DOHH2 (cell line): ENCODE data around the gene PRRG4.

Experiments used
- H3F3A ChIP-seq: fragments of 200-600 bp; sonication (generic), shearing (Covaris generic); 2 replicates; pipeline ENCODE4 v1.6.0; 2016; ENCODE audit warnings: antibody characterized with exemption, mild to moderate bottlenecking; ENCODE audit not compliant: control insufficient read depth, insufficient read depth
- H3K27ac ChIP-seq: fragments of 200-600 bp; sonication (generic); 2 replicates; pipeline ENCODE4 v1.5.1; 2014; ENCODE audit warnings: low read depth, mild to moderate bottlenecking, low read length, moderate library complexity
- H3K27me3 ChIP-seq: fragments of 200-600 bp; sonication (generic); 2 replicates; pipeline ENCODE4 v1.6.1; 2014; ENCODE audit warnings: mild to moderate bottlenecking, low read length, mixed read lengths; ENCODE audit not compliant: control insufficient read depth
- H3K36me3 ChIP-seq: fragments of 200-600 bp; sonication (generic); 2 replicates; pipeline ENCODE4 v1.6.1; 2014; ENCODE audit warnings: mild to moderate bottlenecking, low read length, moderate library complexity, mixed read lengths; ENCODE audit not compliant: control insufficient read depth
- H3K4me1 ChIP-seq: fragments of 200-600 bp; sonication (generic); 2 replicates; pipeline ENCODE4 v1.6.1; 2014; ENCODE audit warnings: mild to moderate bottlenecking, low read length, mixed read lengths; ENCODE audit not compliant: control insufficient read depth
- H3K4me2 ChIP-seq: fragments of 200-600 bp; sonication (generic); 2 replicates; pipeline ENCODE4 v1.6.0; 2014; ENCODE audit warnings: mild to moderate bottlenecking, low read length, moderate library complexity
- H3K4me3 ChIP-seq: fragments of 200-600 bp; sonication (generic); 2 replicates; pipeline ENCODE4 v1.5.1; 2014; ENCODE audit warnings: mild to moderate bottlenecking, low read length, mixed read lengths
- H3K79me2 ChIP-seq: fragments of 200-600 bp; sonication (generic); 2 replicates; pipeline ENCODE4 v1.6.1; 2014; ENCODE audit warnings: mild to moderate bottlenecking, low read length, mixed read lengths; ENCODE audit not compliant: control insufficient read depth
- H3K9me2 ChIP-seq: fragments of 200-600 bp; sonication (generic); replicated peaks from 2 replicates; pipeline ENCODE4 v1.6.1; 2014; ENCODE audit warnings: mild to moderate bottlenecking, low read length, mixed read lengths; ENCODE audit not compliant: control insufficient read depth
- H3K9me3 ChIP-seq: fragments of 200-600 bp; sonication (generic); 2 replicates; pipeline ENCODE4 v1.6.1; 2014; ENCODE audit warnings: antibody characterized with exemption, low read length, mixed read lengths; ENCODE audit not compliant: control insufficient read depth, insufficient read depth
- H4K20me1 ChIP-seq: fragments of 200-600 bp; sonication (generic); 2 replicates; pipeline ENCODE4 v1.6.0; 2014; ENCODE audit warnings: low read depth, mild to moderate bottlenecking, antibody characterized with exemption, low read length, moderate library complexity; ENCODE audit not compliant: control insufficient read depth, insufficient read depth
- EZH2phosphoT487 ChIP-seq: fragments of 200-600 bp; sonication (generic); IDR thresholded peaks from 2 replicates; pipeline ENCODE4 v1.6.1; 2017; ENCODE audit warnings: borderline replicate concordance, mild to moderate bottlenecking, antibody characterized with exemption, low read length, moderate library complexity, mixed read lengths
- TF ChIP-seq, protein P1 (sequence below): fragments of 200-600 bp; sonication (generic); IDR thresholded peaks from one replicate; pipeline ENCODE4 v1.5.1; 2014; ENCODE audit warnings: antibody characterized with exemption, mild to moderate bottlenecking, low read depth, low read length; ENCODE audit not compliant: poor library complexity, severe bottlenecking

PRRG4 gene

DNA sequence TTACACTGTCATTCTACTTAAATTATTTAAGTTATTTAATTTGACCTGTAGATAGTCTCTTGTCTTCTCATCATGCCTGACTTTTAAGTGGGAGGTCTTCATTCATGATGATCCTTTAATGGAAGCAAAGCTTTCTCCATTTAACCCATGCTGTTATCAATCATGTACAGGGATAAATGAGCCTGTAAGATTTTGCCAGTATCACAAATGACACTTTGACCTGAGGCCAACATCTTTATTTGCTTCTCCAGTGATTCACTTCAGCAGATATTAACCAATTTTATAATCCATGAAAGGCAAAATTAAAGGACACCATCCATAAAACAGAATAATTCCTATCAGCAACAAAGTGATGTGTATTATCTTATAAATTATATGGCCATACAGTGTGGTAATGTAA, 42.9 kb upstream of the PRRG4 start:
- H3F3A ChIP-seq, result 0 out of 2 replicates have a peak, but pooled peaks cover 2% of the 10 kb centered on the region
- no peak for TF ChIP-seq EZH2phosphoT487
- TF ChIP-seq, protein P1, sequence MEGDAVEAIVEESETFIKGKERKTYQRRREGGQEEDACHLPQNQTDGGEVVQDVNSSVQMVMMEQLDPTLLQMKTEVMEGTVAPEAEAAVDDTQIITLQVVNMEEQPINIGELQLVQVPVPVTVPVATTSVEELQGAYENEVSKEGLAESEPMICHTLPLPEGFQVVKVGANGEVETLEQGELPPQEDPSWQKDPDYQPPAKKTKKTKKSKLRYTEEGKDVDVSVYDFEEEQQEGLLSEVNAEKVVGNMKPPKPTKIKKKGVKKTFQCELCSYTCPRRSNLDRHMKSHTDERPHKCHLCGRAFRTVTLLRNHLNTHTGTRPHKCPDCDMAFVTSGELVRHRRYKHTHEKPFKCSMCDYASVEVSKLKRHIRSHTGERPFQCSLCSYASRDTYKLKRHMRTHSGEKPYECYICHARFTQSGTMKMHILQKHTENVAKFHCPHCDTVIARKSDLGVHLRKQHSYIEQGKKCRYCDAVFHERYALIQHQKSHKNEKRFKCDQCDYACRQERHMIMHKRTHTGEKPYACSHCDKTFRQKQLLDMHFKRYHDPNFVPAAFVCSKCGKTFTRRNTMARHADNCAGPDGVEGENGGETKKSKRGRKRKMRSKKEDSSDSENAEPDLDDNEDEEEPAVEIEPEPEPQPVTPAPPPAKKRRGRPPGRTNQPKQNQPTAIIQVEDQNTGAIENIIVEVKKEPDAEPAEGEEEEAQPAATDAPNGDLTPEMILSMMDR, result no peak
- no peak overlapping the region for H3K27ac ChIP-seq

DNA sequence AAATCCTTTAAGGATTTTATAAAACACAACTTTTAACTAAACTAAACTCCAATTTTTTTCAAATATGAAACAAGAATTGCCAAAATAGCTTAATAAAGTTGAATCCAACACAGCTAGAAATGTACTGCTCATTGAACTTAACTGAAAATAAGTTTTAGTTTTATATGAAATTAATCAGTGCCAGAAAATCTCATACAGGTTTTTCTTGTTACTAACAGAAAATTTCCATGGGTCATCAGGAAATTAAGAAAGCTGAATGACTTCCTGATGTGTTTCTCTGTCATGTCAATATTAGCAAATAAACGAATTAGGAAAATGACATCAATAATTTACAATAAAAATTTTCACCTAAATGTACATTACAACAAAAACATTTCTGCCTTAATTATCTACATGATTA, 38.8 kb upstream of the PRRG4 start:
- Histone ChIP-seq H3K9me3 (no peaks in the 10 kb centered on the region), H4K20me1 (no peaks in the 10 kb centered on the region), H3K9me2 (no peaks in the 10 kb centered on the region), H3K4me2 (no peak overlapping the region), H3K27ac (no peak overlapping the region), H3K4me3 (no peak overlapping the region), H3K79me2 (no peaks in the 10 kb centered on the region), H3F3A (0 out of 2 replicates have a peak, but pooled peaks cover 2% of the 10 kb centered on the region), H3K36me3 (no peaks in the 10 kb centered on the region), H3K27me3 (no peaks in the 10 kb centered on the region), H3K4me1 (peaks cover 20% of the 10 kb centered on the region)
- TF ChIP-seq EZH2phosphoT487, result no peak
- TF ChIP-seq, protein P1, result no peak

More for the DNA sequence above, 42.9 kb upstream of the PRRG4 start:
- Histone ChIP-seq H4K20me1 (no peaks in the 10 kb centered on the region), H3K4me3 (no peak overlapping the region), H3K4me2 (no peak overlapping the region), H3K9me3 (no peaks in the 10 kb centered on the region), H3K79me2 (no peaks in the 10 kb centered on the region), H3K4me1 (peaks cover 45% of the 10 kb centered on the region), H3K9me2 (no peaks in the 10 kb centered on the region), H3K27me3 (no peaks in the 10 kb centered on the region), H3K36me3 (no peaks in the 10 kb centered on the region)

DNA sequence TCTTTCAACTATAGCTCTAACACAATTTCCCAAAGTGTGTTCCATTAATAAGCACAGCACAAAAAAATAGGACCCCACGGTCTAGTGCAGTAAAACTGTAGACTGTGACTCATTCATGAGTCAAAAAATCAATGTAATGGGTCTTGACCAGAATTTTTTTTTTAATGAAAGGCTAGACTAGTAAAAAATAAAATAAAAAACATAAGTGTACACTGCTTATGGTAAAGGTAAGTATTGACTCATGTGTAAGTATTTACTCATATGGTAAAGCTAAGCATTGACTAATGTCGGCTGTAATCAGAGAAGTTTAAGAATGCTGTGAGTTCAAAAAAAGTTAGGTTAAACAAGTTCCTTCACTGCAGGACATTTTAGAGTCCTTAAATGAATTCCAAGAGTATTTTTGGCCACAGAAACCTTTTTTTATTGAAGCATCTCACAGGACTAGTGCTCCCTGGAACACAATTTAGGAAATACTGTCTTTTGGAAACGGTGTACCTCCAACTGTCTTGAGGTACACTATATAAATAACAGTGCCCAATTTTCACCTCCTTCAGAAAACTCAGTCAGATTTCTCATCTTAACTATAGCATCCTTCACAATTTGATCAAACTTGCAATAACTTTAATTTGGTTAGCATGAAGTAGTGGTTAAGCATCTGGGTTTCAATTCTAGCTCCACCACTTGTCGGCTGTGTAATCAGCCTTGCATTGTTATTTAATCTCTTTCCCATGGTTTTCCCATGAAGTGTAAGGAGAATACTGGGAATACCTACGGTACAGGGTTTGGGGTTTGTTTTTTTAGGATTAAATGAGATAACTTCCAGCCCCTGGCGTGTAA, 37.4 kb upstream of the PRRG4 start:
- Histone ChIP-seq H3K9me2 (no peaks in the 10 kb centered on the region), H3K4me1 (peaks cover 13% of the 10 kb centered on the region), H3K9me3 (no peaks in the 10 kb centered on the region), H3K27me3 (no peaks in the 10 kb centered on the region), H3K36me3 (no peaks in the 10 kb centered on the region), H3K4me2 (peak overlapping the region; percentile 55; the same call in 1 of the 2 replicates), H3K79me2 (no peaks in the 10 kb centered on the region), H4K20me1 (no peaks in the 10 kb centered on the region), H3K4me3 (no peak overlapping the region), H3F3A (0 out of 2 replicates have a peak, but pooled peaks cover 2% of the 10 kb centered on the region), H3K27ac (no peak overlapping the region)
- TF ChIP-seq, protein P1, result no peak
- TF ChIP-seq EZH2phosphoT487, result no peak
